HUES48 (cell line): ENCODE data around the gene THBS2.
"Not testable (repeated sequence)": the region's sequence is repeated elsewhere in the genome, so short reads cannot be mapped to it uniquely, and the experiment has no call there.

Experiments used
- H3K27ac ChIP-seq: one replicate; pipeline ENCODE4 v1.7.0; 2013; ENCODE audit warnings: low read depth, low read length, inconsistent platforms
- H3K27me3 ChIP-seq: 2 replicates; pipeline ENCODE4 v1.6.1; 2013; ENCODE audit warnings: mild to moderate bottlenecking, low read length; ENCODE audit not compliant: control insufficient read depth, insufficient read depth
- H3K36me3 ChIP-seq: 2 replicates; pipeline ENCODE4 v1.6.1; 2013; ENCODE audit warnings: low read length; ENCODE audit not compliant: control insufficient read depth, insufficient read depth
- H3K4me1 ChIP-seq: 2 replicates; pipeline ENCODE4 v1.6.1; 2013; ENCODE audit warnings: mild to moderate bottlenecking, low read length; ENCODE audit not compliant: control insufficient read depth, insufficient read depth
- H3K4me3 ChIP-seq: 2 replicates; pipeline ENCODE4 v1.5.1; 2013; ENCODE audit warnings: mild to moderate bottlenecking, low read depth, low read length
- H3K9ac ChIP-seq: 2 replicates; pipeline ENCODE4 v1.6.1; 2013; ENCODE audit warnings: mild to moderate bottlenecking, low read depth, low read length, moderate library complexity
- H3K9me3 ChIP-seq: 2 replicates; pipeline ENCODE4 v1.6.1; 2013; ENCODE audit warnings: low read length; ENCODE audit not compliant: control insufficient read depth, insufficient read depth

The THBS2 gene

GRCh38 chr6:169179831-169180230 is 73.8 kb downstream of the THBS2 start:
- not testable (repeated sequence) for H3K27me3 ChIP-seq, H3K4me1 ChIP-seq, H3K27ac ChIP-seq, H3K9ac ChIP-seq, H3K9me3 ChIP-seq, H3K36me3 ChIP-seq, H3K4me3 ChIP-seq

GRCh38 chr6:169177516-169178166 is 76.0 kb downstream of the THBS2 start:
- H3K27ac ChIP-seq, result no peak overlapping the region
- H3K9ac ChIP-seq, result no peak overlapping the region
- H3K9me3 ChIP-seq, result peaks cover 4% of the 10 kb centered on the region
- H3K36me3 ChIP-seq, result no peaks in the 10 kb centered on the region
- H3K27me3 ChIP-seq, result no peaks in the 10 kb centered on the region
- H3K4me3 ChIP-seq, result no peak overlapping the region
- no peaks in the 10 kb centered on the region for H3K4me1 ChIP-seq

- no peaks in the 10 kb centered on the region for H3K4me1 ChIP-seq
- no peak overlapping the region for H3K27ac ChIP-seq
- no peaks in the 10 kb centered on the region for H3K27me3 ChIP-seq
- no peak overlapping the region for H3K4me3 ChIP-seq
- H3K9me3 ChIP-seq, result peaks cover 4% of the 10 kb centered on the region
- H3K36me3 ChIP-seq, result no peaks in the 10 kb centered on the region
- no peak overlapping the region for H3K9ac ChIP-seq
Measured at GRCh38 chr6:169176361-169176991, 77.2 kb downstream of the THBS2 start.

- Histone ChIP-seq H3K9ac (no peak overlapping the region), H3K36me3 (no peaks in the 10 kb centered on the region), H3K9me3 (peaks cover 4% of the 10 kb centered on the region), H3K27me3 (no peaks in the 10 kb centered on the region), H3K4me1 (no peaks in the 10 kb centered on the region), H3K4me3 (no peak overlapping the region), H3K27ac (no peak overlapping the region)
Measured at GRCh38 chr6:169175360-169175887, 78.2 kb downstream of the THBS2 start.

GRCh38 chr6:169174516-169175359 is 78.9 kb downstream of the THBS2 start:
- H3K4me3 ChIP-seq, result no peak overlapping the region
- H3K9me3 ChIP-seq, result no peaks in the 10 kb centered on the region
- H3K27ac ChIP-seq, result no peak overlapping the region
- H3K27me3 ChIP-seq, result no peaks in the 10 kb centered on the region
- H3K9ac ChIP-seq, result no peak overlapping the region
- no peaks in the 10 kb centered on the region for H3K36me3 ChIP-seq
- no peaks in the 10 kb centered on the region for H3K4me1 ChIP-seq

GRCh38 chr6:169173532-169174268 is 79.9 kb downstream of the THBS2 start:
- Histone ChIP-seq H3K4me1 (no peaks in the 10 kb centered on the region), H3K27me3 (no peaks in the 10 kb centered on the region)

GRCh38 chr6:169172946-169173345 is 80.7 kb downstream of the THBS2 start:
- Histone ChIP-seq H3K27me3 (no peaks in the 10 kb centered on the region), H3K4me3 (no peak overlapping the region), H3K27ac (no peak overlapping the region)

More at GRCh38 chr6:169173532-169174268, 79.9 kb downstream of the THBS2 start:
- Histone ChIP-seq H3K27ac (no peak overlapping the region), H3K9me3 (no peaks in the 10 kb centered on the region), H3K9ac (no peak overlapping the region), H3K36me3 (no peaks in the 10 kb centered on the region), H3K4me3 (no peak overlapping the region)

GRCh38 chr6:169172456-169172855 is 81.2 kb downstream of the THBS2 start:
- H3K36me3 ChIP-seq, result no peaks in the 10 kb centered on the region
- no peak overlapping the region for H3K4me3 ChIP-seq
- no peak overlapping the region for H3K27ac ChIP-seq
- no peaks in the 10 kb centered on the region for H3K27me3 ChIP-seq
- H3K4me1 ChIP-seq, result no peaks in the 10 kb centered on the region
- no peaks in the 10 kb centered on the region for H3K9me3 ChIP-seq
- no peak overlapping the region for H3K9ac ChIP-seq

More at GRCh38 chr6:169172946-169173345, 80.7 kb downstream of the THBS2 start:
- Histone ChIP-seq H3K9ac (no peak overlapping the region), H3K36me3 (no peaks in the 10 kb centered on the region), H3K9me3 (no peaks in the 10 kb centered on the region), H3K4me1 (no peaks in the 10 kb centered on the region)

GRCh38 chr6:169171951-169172350 is 81.7 kb downstream of the THBS2 start:
- Histone ChIP-seq H3K27me3 (no peaks in the 10 kb centered on the region), H3K4me1 (no peaks in the 10 kb centered on the region), H3K27ac (no peak overlapping the region), H3K4me3 (no peak overlapping the region), H3K9ac (no peak overlapping the region), H3K36me3 (no peaks in the 10 kb centered on the region), H3K9me3 (no peaks in the 10 kb centered on the region)

GRCh38 chr6:169171016-169171415 is 82.6 kb downstream of the THBS2 start:
- Histone ChIP-seq H3K27ac (no peak overlapping the region), H3K4me3 (no peak overlapping the region), H3K36me3 (no peaks in the 10 kb centered on the region), H3K9ac (no peak overlapping the region), H3K27me3 (no peaks in the 10 kb centered on the region), H3K9me3 (no peaks in the 10 kb centered on the region), H3K4me1 (no peaks in the 10 kb centered on the region)
